Panc1 (cell line): ENCODE measurements around the gene MITF. TPM values are rescaled to one million over a fixed set of nuclear protein-coding genes. Genes with fewer than 3 reads are reported as not detected.
"Not testable (repeated sequence)": the region's sequence is repeated elsewhere in the genome, so short reads cannot be mapped to it uniquely, and the experiment has no call there.

Experiments
- ATAC-seq: fragments of 200-7000 bp; cut with Tn5 transposase; 2 replicates; pipeline ENCODE4 v1.9.1; 2020; ENCODE audit warnings: mild to moderate bottlenecking, moderate library complexity
- BruUV-seq: library from RNA; stranded (reverse); fragments of 400-500 nt; replicated peaks from 2 replicates; lab custom pipeline; 2021; lab: Mats Ljungman, UMichigan
- CTCF ChIA-PET: fragments of 300-600 bp; sonication (Branson Sonifier 250); formaldehyde crosslinking; loops from one replicate; lab custom pipeline; 2022; ENCODE audit warnings: antibody characterized with exemption; lab: Charles Lee
- POLR2A ChIA-PET: fragments of 300-600 bp; sonication (Branson Sonifier 250); formaldehyde crosslinking; loops from one replicate; lab custom pipeline; 2022; ENCODE audit warnings: antibody characterized with exemption; lab: Charles Lee
- DNase-seq: peaks from one replicate; pipeline ENCODE4 v3.0.0-alpha.2; 2010; ENCODE audit warnings: low read depth, low spot score
- H3K27ac ChIP-seq: 2 replicates; pipeline ENCODE4 v1.5.1; 2011; ENCODE audit warnings: mild to moderate bottlenecking, low read length, inconsistent platforms
- H3K27me3 ChIP-seq: fragments of 200-500 bp; sonication (Bioruptor generic); 2 replicates; pipeline ENCODE4 v1.6.0; 2014; ENCODE audit warnings: low read length, inconsistent platforms; ENCODE audit not compliant: control insufficient read depth, insufficient read depth
- H3K36me3 ChIP-seq: fragments of 200-500 bp; sonication (Bioruptor generic); 2 replicates; pipeline ENCODE4 v1.5.1; 2014; ENCODE audit warnings: inconsistent platforms, mild to moderate bottlenecking, low read length, moderate library complexity; ENCODE audit not compliant: control insufficient read depth, insufficient read depth
- H3K4me1 ChIP-seq: 2 replicates; pipeline ENCODE4 v1.5.1; 2011; ENCODE audit warnings: inconsistent platforms, mild to moderate bottlenecking, low read length, moderate library complexity; ENCODE audit not compliant: control insufficient read depth, insufficient read depth
- H3K4me3 ChIP-seq, 2 experiments: 2 replicates each; pipeline ENCODE4 v1.5.1; 2011 to 2012; ENCODE audit warnings: low read depth in 2 of 2, low read length in 2 of 2, mild to moderate bottlenecking in 2 of 2, inconsistent platforms in 1 of 2, moderate library complexity in 1 of 2
- H3K9me3 ChIP-seq: fragments of 200-500 bp; sonication (Bioruptor generic); 2 replicates; pipeline ENCODE4 v1.5.1; 2014; ENCODE audit warnings: low read depth, mild to moderate bottlenecking, inconsistent platforms, low read length, moderate library complexity; ENCODE audit not compliant: control insufficient read depth, insufficient read depth
- CTCF ChIP-seq: fragments of 450-650 bp; IDR thresholded peaks from 2 replicates; pipeline ENCODE4 v1.5.1; 2017; ENCODE audit warnings: mild to moderate bottlenecking
- POLR2AphosphoS5 ChIP-seq: IDR thresholded peaks from 2 replicates; pipeline ENCODE4 v1.6.1; 2012; ENCODE audit warnings: mild to moderate bottlenecking, low read depth, low read length, moderate library complexity
- REST ChIP-seq, 2 experiments: IDR thresholded peaks; 2 replicates each; pipeline ENCODE4 v1.6.1; 2011 to 2012; ENCODE audit warnings: low read depth in 2 of 2, control low read depth in 1 of 2, low read length in 1 of 2, mild to moderate bottlenecking in 1 of 2, moderate library complexity in 1 of 2; ENCODE audit not compliant: insufficient read depth in 1 of 2
- SIN3A ChIP-seq: IDR thresholded peaks from 2 replicates; pipeline ENCODE4 v1.6.1; 2012; ENCODE audit warnings: low read depth, mild to moderate bottlenecking, low read length, moderate library complexity, borderline replicate concordance; ENCODE audit not compliant: insufficient read depth
- TCF7L2 ChIP-seq: IDR thresholded peaks from 2 replicates; pipeline ENCODE4 v1.6.1; 2011; ENCODE audit warnings: mild to moderate bottlenecking, low read depth, low read length, inconsistent platforms
- in situ Hi-C: cut with HindIII; loops from 2 replicates; pipeline ENCODE4 v1.10.0; 2016; ENCODE audit warnings: low sequenced_read_pairs, low pct_unique_long_range_greater_than_20kb
- intact Hi-C: fragments of 100-400 bp; cut with micrococcal nuclease; formaldehyde crosslinking; loops from one replicate; pipeline ENCODE4 v1.10.0; 2022; ENCODE audit not compliant: unreplicated experiment
- total RNA-seq: library from RNA; stranded (reverse); gene quantifications from one replicate; pipeline ENCODE4 v1.2.1, GENCODE V29; 2021; ENCODE audit not compliant: unreplicated experiment

The MITF gene
- total RNA-seq, 1 experiment from 2014 or later = 10.8 TPM

- in situ Hi-C loops = no loop called here
- TF ChIP-seq CTCF (peak; percentile 30; the same call in 1 of the 2 replicates), TCF7L2 (no peak)
- CTCF ChIA-PET = no interaction called here
- Histone ChIP-seq H3K4me3 (no peak overlapping the region), H3K4me1 (no peaks in the 10 kb centered on the region), H3K36me3 (no peaks in the 10 kb centered on the region), H3K27me3 (no peaks in the 10 kb centered on the region), H3K9me3 (no peaks in the 10 kb centered on the region), H3K27ac (no peak overlapping the region)
- peak; percentile 70; the same call in 1 of the 2 replicates for ATAC-seq
- POLR2A ChIA-PET = interaction anchor here (0.6 kb wide), 1 partner anchor 1227 kb away, joined by 3 read pairs; no protein-coding TSS in a partner anchor
- DNase-seq = no peak
- intact Hi-C loops = loop anchor here (1.0 kb wide), 1 partner anchor 101 kb away; no protein-coding TSS in a partner anchor
- no TSS peak for BruUV-seq
These were observed 52.7 kb downstream of the MITF start for GRCh38 chr3:69791919-69792399.

GRCh38 chr3:69796126-69796525, 56.9 kb downstream of the MITF start:
- ATAC-seq, CTCF ChIA-PET, H3K4me1 ChIP-seq, DNase-seq, H3K9me3 ChIP-seq, in situ Hi-C loops, H3K27me3 ChIP-seq, H3K36me3 ChIP-seq, H3K27ac ChIP-seq, intact Hi-C loops, H3K4me3 ChIP-seq, POLR2A ChIA-PET, BruUV-seq: not testable (repeated sequence)

GRCh38 chr3:69803681-69804270, 64.5 kb downstream of the MITF start:
- Histone ChIP-seq H3K9me3 (no peaks in the 10 kb centered on the region), H3K27me3 (no peaks in the 10 kb centered on the region), H3K36me3 (no peaks in the 10 kb centered on the region), H3K27ac (no peak overlapping the region), H3K4me3 (no peak overlapping the region), H3K4me1 (no peaks in the 10 kb centered on the region)
- no TSS peak for BruUV-seq
- CTCF ChIA-PET = no interaction called here
- in situ Hi-C loops (no loop called here), intact Hi-C loops (no loop called here)
- ATAC-seq (no peak), DNase-seq (no peak)
- POLR2A ChIA-PET = no interaction called here
- TF ChIP-seq SIN3A (no peak), CTCF (no peak), POLR2AphosphoS5 (no peak), TCF7L2 (no peak), REST (IDR thresholded peaks at IDR 0.05; ENCODE audit: insufficient read depth in 1 of 2, low read depth in 2 of 2, low read length in 1 of 2) (no peak)
